RWPE2 (cell line): ENCODE measurements around the gene AFAP1.
"Not testable (repeated sequence)": the region's sequence is repeated elsewhere in the genome, so short reads cannot be mapped to it uniquely, and the experiment has no call there.

ENCODE experiments used
- ATAC-seq: fragments of 200-7000 bp; cut with Tn5 transposase; 3 replicates; pipeline ENCODE4 v1.9.1; 2021; ENCODE audit warnings: low read depth
- DNase-seq: peaks from one replicate; pipeline ENCODE4 v3.0.0-alpha.2; 2020; ENCODE audit warnings: low spot score
- H3K27ac ChIP-seq: fragments of 450-650 bp; 2 replicates; pipeline ENCODE4 v1.5.1; 2017; ENCODE audit warnings: mild to moderate bottlenecking; ENCODE audit not compliant: poor library complexity, severe bottlenecking
- H3K27me3 ChIP-seq: fragments of 250-450 bp; sonication (Bioruptor Pico); 2 replicates; pipeline ENCODE4 v1.5.1; 2021; ENCODE audit warnings: mild to moderate bottlenecking, moderate library complexity; ENCODE audit not compliant: insufficient read depth, poor library complexity, severe bottlenecking
- H3K36me3 ChIP-seq: fragments of 250-450 bp; sonication (Bioruptor Pico); 2 replicates; pipeline ENCODE4 v1.5.1; 2020; ENCODE audit warnings: low read depth, mild to moderate bottlenecking, moderate library complexity
- H3K4me1 ChIP-seq: fragments of 250-450 bp; sonication (Bioruptor Pico); 2 replicates; pipeline ENCODE4 v1.5.1; 2021; ENCODE audit warnings: mild to moderate bottlenecking, moderate library complexity; ENCODE audit not compliant: insufficient read depth, poor library complexity, severe bottlenecking
- H3K4me3 ChIP-seq: fragments of 250-450 bp; sonication (Bioruptor Pico); 2 replicates; pipeline ENCODE4 v1.5.1; 2021; ENCODE audit warnings: mild to moderate bottlenecking, moderate library complexity; ENCODE audit not compliant: severe bottlenecking
- H3K9me3 ChIP-seq: fragments of 250-450 bp; sonication (Bioruptor Pico); 2 replicates; pipeline ENCODE4 v1.5.1; 2021; ENCODE audit warnings: mild to moderate bottlenecking, moderate library complexity; ENCODE audit not compliant: severe bottlenecking
- CTCF ChIP-seq: fragments of 450-650 bp; IDR thresholded peaks from one replicate; pipeline ENCODE4 v1.5.1; 2017; ENCODE audit warnings: mild to moderate bottlenecking, moderate library complexity; ENCODE audit not compliant: poor library complexity, severe bottlenecking

The AFAP1 gene

GRCh38 chr4:7918981-7919380 lies 20.7 kb downstream of the AFAP1 start:
- no peak overlapping the region for H3K27ac ChIP-seq
- H3K36me3 ChIP-seq: peaks cover 10% of the 10 kb centered on the region

GRCh38 chr4:7918187-7918586 lies 21.5 kb downstream of the AFAP1 start:
- not testable (repeated sequence) for H3K27ac ChIP-seq, H3K9me3 ChIP-seq, H3K36me3 ChIP-seq, H3K4me1 ChIP-seq, H3K4me3 ChIP-seq, DNase-seq, ATAC-seq, H3K27me3 ChIP-seq

More at GRCh38 chr4:7918981-7919380, 20.7 kb downstream of the AFAP1 start:
- no peak for DNase-seq
- H3K4me1 ChIP-seq: no peaks in the 10 kb centered on the region
- TF ChIP-seq CTCF: no peak
- ATAC-seq: no peak
- no peak overlapping the region for H3K4me3 ChIP-seq
- no peaks in the 10 kb centered on the region for H3K27me3 ChIP-seq
- no peaks in the 10 kb centered on the region for H3K9me3 ChIP-seq

GRCh38 chr4:7917669-7918068 lies 22.0 kb downstream of the AFAP1 start:
- Histone ChIP-seq H3K27ac (no peak overlapping the region), H3K4me1 (no peaks in the 10 kb centered on the region), H3K9me3 (no peaks in the 10 kb centered on the region), H3K27me3 (no peaks in the 10 kb centered on the region), H3K4me3 (no peak overlapping the region), H3K36me3 (peaks cover 10% of the 10 kb centered on the region)
- no peak for TF ChIP-seq CTCF
- DNase-seq (no peak), ATAC-seq (peak; percentile 58; the same call in 2 of the 3 replicates)

GRCh38 chr4:7915875-7916242 lies 23.8 kb downstream of the AFAP1 start:
- no peak for ATAC-seq
- H3K9me3 ChIP-seq: no peaks in the 10 kb centered on the region
- no peak overlapping the region for H3K4me3 ChIP-seq
- H3K4me1 ChIP-seq: peaks cover 11% of the 10 kb centered on the region
- no peak overlapping the region for H3K27ac ChIP-seq
- DNase-seq: no peak
- no peaks in the 10 kb centered on the region for H3K27me3 ChIP-seq
- H3K36me3 ChIP-seq: peaks cover 10% of the 10 kb centered on the region
- TF ChIP-seq CTCF: no peak

GRCh38 chr4:7912826-7913225 lies 26.8 kb downstream of the AFAP1 start:
- Histone ChIP-seq H3K4me3 (no peak overlapping the region), H3K9me3 (no peaks in the 10 kb centered on the region), H3K36me3 (no peaks in the 10 kb centered on the region; the same call in 1 of the 2 replicates), H3K27me3 (no peaks in the 10 kb centered on the region), H3K4me1 (peaks cover 28% of the 10 kb centered on the region), H3K27ac (no peak overlapping the region)
- DNase-seq (no peak), ATAC-seq (no peak)
- no peak for TF ChIP-seq CTCF
